Measurements from ENCODE around the gene UGT1A5. TPM values are rescaled to one million over a fixed set of nuclear protein-coding genes. Genes with fewer than 3 reads are reported as not detected.

The UGT1A5 gene
- total RNA-seq, 2 donors from 2014 or later = not detected

GRCh38 chr2:233817995-233818638 lies 105.4 kb downstream of the UGT1A5 start:
- Histone ChIP-seq H3K9ac (ENCODE audit: extremely low read depth, low read length, poor library complexity, severe bottlenecking) (no peak overlapping the region), H3K4me3 (ENCODE audit: low read length) (no peak overlapping the region), H3K9me3 (ENCODE audit: control insufficient read depth, low read length) (no peaks in the 10 kb centered on the region), H3K27me3 (ENCODE audit: control insufficient read depth, insufficient read depth, low read length, poor library complexity, severe bottlenecking) (no peaks in the 10 kb centered on the region), H3K4me1 (ENCODE audit: control insufficient read depth, insufficient read depth, low read length) (no peaks in the 10 kb centered on the region), H3K27ac (ENCODE audit: low read depth, low read length) (no peak overlapping the region), H3K36me3 (ENCODE audit: control insufficient read depth, insufficient read depth, low read length) (no peaks in the 10 kb centered on the region)
- 94 to 97% methylated on average over 9 to 11 of the region's 11 CpGs for WGBS, 2 experiments (ENCODE audit: insufficient coverage in 1 of 2, insufficient read length in 1 of 2)
- DNase-seq = peak; percentile 30
- no peaks in the 10 kb centered on the region for H3K4me1 Mint-ChIP-seq
- no peaks in the 10 kb centered on the region for H3K36me3 Mint-ChIP-seq (ENCODE audit: low read depth)
- no peaks in the 10 kb centered on the region for H3K9me3 Mint-ChIP-seq
- TF ChIP-seq CTCF (conservative IDR thresholded peaks at IDR 0.05) = no peak
- no peak overlapping the region for H3K4me3 Mint-ChIP-seq
- no peak overlapping the region for H3K27ac Mint-ChIP-seq
- H3K27me3 Mint-ChIP-seq (ENCODE audit: insufficient read depth) = no peaks in the 10 kb centered on the region

- H3K36me3 Mint-ChIP-seq (ENCODE audit: low read depth) = no peaks in the 10 kb centered on the region
- 71 to 80% methylated on average over 9 to 17 of the region's 17 CpGs for WGBS, 2 experiments (ENCODE audit: insufficient coverage in 1 of 2, insufficient read length in 1 of 2)
These were observed 106.2 kb downstream of the UGT1A5 start for GRCh38 chr2:233818639-233819621.

More at GRCh38 chr2:233818639-233819621, 106.2 kb downstream of the UGT1A5 start:
- Histone ChIP-seq H3K4me1 (ENCODE audit: control insufficient read depth, insufficient read depth, low read length) (no peaks in the 10 kb centered on the region), H3K9ac (ENCODE audit: extremely low read depth, low read length, poor library complexity, severe bottlenecking) (no peak overlapping the region), H3K36me3 (ENCODE audit: control insufficient read depth, insufficient read depth, low read length) (no peaks in the 10 kb centered on the region), H3K9me3 (ENCODE audit: control insufficient read depth, low read length) (no peaks in the 10 kb centered on the region), H3K4me3 (ENCODE audit: low read length) (no peak overlapping the region), H3K27ac (ENCODE audit: low read depth, low read length) (no peak overlapping the region), H3K27me3 (ENCODE audit: control insufficient read depth, insufficient read depth, low read length, poor library complexity, severe bottlenecking) (no peaks in the 10 kb centered on the region)
- Mint-ChIP-seq H3K9me3 (no peaks in the 10 kb centered on the region), H3K27me3 (ENCODE audit: insufficient read depth) (no peaks in the 10 kb centered on the region), H3K27ac (no peak overlapping the region), H3K4me1 (no peaks in the 10 kb centered on the region), H3K4me3 (no peak overlapping the region)
- TF ChIP-seq CTCF (conservative IDR thresholded peaks at IDR 0.05) = no peak
- DNase-seq = peak; percentile 31

All from endodermal cell (in vitro differentiated cells).